Peyer's patch (tissue), 4 donors: Measurements from ENCODE around the gene DAPK1. TPM values are rescaled to one million over a fixed set of nuclear protein-coding genes. Genes with fewer than 3 reads are reported as not detected.

Source experiments
- DNase-seq, 3 donors: peaks; one replicate each; pipeline ENCODE4 v3.0.0-alpha.2; 2017 to 2019
- H3K27ac ChIP-seq, 4 donors: fragments of 200-600 bp; sonication (generic); one replicate each; pipeline ENCODE4 v1.5.1; 2016 to 2019
- H3K27me3 ChIP-seq, 2 donors: fragments of 200-600 bp; sonication (generic); one replicate each; pipeline ENCODE4 v1.5.1; 2019
- H3K36me3 ChIP-seq, 3 donors: fragments of 200-600 bp; sonication (generic); one replicate each; pipeline ENCODE4 v1.5.1; 2016 to 2019
- H3K4me1 ChIP-seq, 4 donors: fragments of 200-600 bp; sonication (generic); one replicate each; pipeline ENCODE4 v1.5.1; 2016 to 2019
- H3K4me3 ChIP-seq, 4 donors: fragments of 200-600 bp; sonication (generic); 1 replicate in 3 of 4; 2 replicates in 1 of 4; pipeline ENCODE4 v1.5.1; 2016 to 2019; ENCODE audit warnings: mild to moderate bottlenecking in 1 of 4
- H3K9me3 ChIP-seq, 4 donors: fragments of 200-600 bp; sonication (generic); one replicate each; pipeline ENCODE4 v1.5.1; 2016 to 2019; ENCODE audit warnings: mild to moderate bottlenecking in 1 of 4
- CTCF ChIP-seq, 6 experiments: fragments of 450-650 bp in 4 of 6; fragments of 200-600 bp in 2 of 6; sonication (generic) in 1 of 6; IDR thresholded peaks; one replicate each; pipeline ENCODE4 v1.5.1; 2017 to 2019; ENCODE audit warnings: antibody characterized with exemption in 6 of 6, mild to moderate bottlenecking in 3 of 6, moderate library complexity in 1 of 6
- POLR2A ChIP-seq, 2 donors: fragments of 450-650 bp; IDR thresholded peaks; one replicate each; pipeline ENCODE4 v1.5.1; 2017; ENCODE audit warnings: antibody characterized with exemption in 2 of 2, mild to moderate bottlenecking in 2 of 2, moderate library complexity in 2 of 2
- total RNA-seq, 4 donors: library from RNA; depleted of rRNA; stranded (reverse); fragments of >200 nt; gene quantifications; one replicate each; pipeline ENCODE4 v1.1.0, GENCODE V29; 2016

The DAPK1 gene
- total RNA-seq, 4 donors from 2014 or later, result 45.4 to 96.4 (median 77.2) TPM

GRCh38 chr9:87534036-87534435, 36.4 kb downstream of the DAPK1 start:
- DNase-seq, result no peak
- Histone ChIP-seq H3K9me3 (no peaks in the 10 kb centered on the region), H3K4me1 (peaks cover 0 to 7% (median 0%) of the 10 kb centered on the region in 4 donors), H3K4me3 (no peak overlapping the region), H3K36me3 (no peaks in the 10 kb centered on the region), H3K27ac (no peak overlapping the region), H3K27me3 (no peaks in the 10 kb centered on the region)
- TF ChIP-seq CTCF (IDR thresholded peaks at IDR 0.05) (no peak), POLR2A (IDR thresholded peaks at IDR 0.05) (no peak)

- no peaks in the 10 kb centered on the region for H3K27me3 ChIP-seq
- TF ChIP-seq POLR2A (IDR thresholded peaks at IDR 0.05) (no peak), CTCF (IDR thresholded peaks at IDR 0.05) (no peak)
- H3K4me3 ChIP-seq, result no peak overlapping the region
- DNase-seq, result no peak
- H3K27ac ChIP-seq, result no peak overlapping the region
- H3K36me3 ChIP-seq, result no peaks in the 10 kb centered on the region
- no peaks in the 10 kb centered on the region for H3K9me3 ChIP-seq
- H3K4me1 ChIP-seq, result peaks cover 0 to 7% (median 0%) of the 10 kb centered on the region in 4 donors
Observed at GRCh38 chr9:87534957-87535356, 37.3 kb downstream of the DAPK1 start.

- H3K27ac ChIP-seq, result no peak overlapping the region
- H3K36me3 ChIP-seq, result no peaks in the 10 kb centered on the region
- no peaks in the 10 kb centered on the region for H3K27me3 ChIP-seq
Observed at GRCh38 chr9:87535817-87536539, 38.3 kb downstream of the DAPK1 start.

GRCh38 chr9:87537625-87538024, 40.0 kb downstream of the DAPK1 start:
- DNase-seq, result no peak
- H3K4me1 ChIP-seq, result no peaks in the 10 kb centered on the region
- H3K9me3 ChIP-seq, result no peaks in the 10 kb centered on the region
- H3K36me3 ChIP-seq, result no peaks in the 10 kb centered on the region
- no peak for TF ChIP-seq POLR2A (IDR thresholded peaks at IDR 0.05)
- H3K27me3 ChIP-seq, result no peaks in the 10 kb centered on the region
- H3K4me3 ChIP-seq, result no peak overlapping the region
- H3K27ac ChIP-seq, result no peak overlapping the region

More at GRCh38 chr9:87535817-87536539, 38.3 kb downstream of the DAPK1 start:
- Histone ChIP-seq H3K4me1 (peaks cover 0 to 2% (median 0%) of the 10 kb centered on the region in 4 donors), H3K9me3 (no peaks in the 10 kb centered on the region), H3K4me3 (no peak overlapping the region)
- TF ChIP-seq CTCF (IDR thresholded peaks at IDR 0.05), result no peak
- no peak for TF ChIP-seq POLR2A (IDR thresholded peaks at IDR 0.05)
- DNase-seq, result no peak

- H3K27me3 ChIP-seq, result no peaks in the 10 kb centered on the region
- H3K36me3 ChIP-seq, result no peaks in the 10 kb centered on the region
- DNase-seq, result no peak
- H3K4me1 ChIP-seq, result no peaks in the 10 kb centered on the region
- TF ChIP-seq CTCF (IDR thresholded peaks at IDR 0.05) (no peak), POLR2A (IDR thresholded peaks at IDR 0.05) (no peak)
- no peaks in the 10 kb centered on the region for H3K9me3 ChIP-seq
- no peak overlapping the region for H3K27ac ChIP-seq
- H3K4me3 ChIP-seq, result no peak overlapping the region
Observed at GRCh38 chr9:87540444-87541105, 42.9 kb downstream of the DAPK1 start.

- H3K4me3 ChIP-seq, result no peak overlapping the region
- DNase-seq, result no peak
- H3K27me3 ChIP-seq, result no peaks in the 10 kb centered on the region
- H3K27ac ChIP-seq, result no peak overlapping the region
- H3K36me3 ChIP-seq, result no peaks in the 10 kb centered on the region
- no peaks in the 10 kb centered on the region for H3K4me1 ChIP-seq
- TF ChIP-seq CTCF (IDR thresholded peaks at IDR 0.05) (no peak), POLR2A (IDR thresholded peaks at IDR 0.05) (no peak)
- H3K9me3 ChIP-seq, result no peaks in the 10 kb centered on the region
Observed at GRCh38 chr9:87541663-87542062, 44.0 kb downstream of the DAPK1 start.
